Esophagus muscularis mucosa (tissue), 4 donors: Measurements from ENCODE around the gene PRTN3. TPM values are rescaled to one million over a fixed set of nuclear protein-coding genes. Genes with fewer than 3 reads are reported as not detected.
A peak's percentile ranks its signal among the peaks of the same experiment; 100 is the strongest.
"Not testable (repeated sequence)": the region's sequence is repeated elsewhere in the genome, so short reads cannot be mapped to it uniquely, and the experiment has no call there.

ENCODE experiments used
- DNase-seq: peaks from one replicate; pipeline ENCODE4 v3.0.0-alpha.2; 2017; ENCODE audit errors: extremely low spot score
- H3K27ac ChIP-seq, 4 donors: fragments of 200-600 bp; sonication (generic); replicated peaks in 1 of 4; 1 replicate in 3 of 4; 2 replicates in 1 of 4; pipeline ENCODE4 v1.5.1; 2016 to 2019; ENCODE audit warnings: mild to moderate bottlenecking in 1 of 4
- H3K27me3 ChIP-seq, 4 donors: fragments of 200-600 bp; sonication (generic); one replicate each; pipeline versions ENCODE4 v1.5.1 to v1.6.0; 2016 to 2019
- H3K36me3 ChIP-seq, 4 donors: fragments of 200-600 bp; sonication (generic); one replicate each; pipeline ENCODE4 v1.5.1; 2016 to 2019
- H3K4me1 ChIP-seq, 4 donors: fragments of 200-600 bp; sonication (generic); one replicate each; pipeline ENCODE4 v1.5.1; 2016 to 2019
- H3K4me3 ChIP-seq, 4 donors: fragments of 200-600 bp; sonication (generic); 1 replicate in 2 of 4; 2 replicates in 2 of 4; pipeline ENCODE4 v1.5.1; 2016 to 2019; ENCODE audit warnings: mild to moderate bottlenecking in 4 of 4, moderate library complexity in 1 of 4
- H3K9me3 ChIP-seq, 4 donors: fragments of 200-600 bp; sonication (generic); 1 replicate in 3 of 4; 2 replicates in 1 of 4; pipeline ENCODE4 v1.5.1; 2016 to 2019
- CTCF ChIP-seq, 3 experiments: fragments of 200-600 bp in 2 of 3; fragments of 450-650 bp in 1 of 3; sonication (generic) in 2 of 3; IDR thresholded peaks; one replicate each; pipeline ENCODE4 v1.5.1; 2017 to 2019; ENCODE audit warnings: antibody characterized with exemption in 3 of 3, mild to moderate bottlenecking in 2 of 3, moderate library complexity in 1 of 3
- EP300 ChIP-seq: sonication (generic); formaldehyde crosslinking; IDR thresholded peaks from one replicate; pipeline ENCODE4 v1.6.1; 2017; ENCODE audit warnings: antibody characterized with exemption
- POLR2A ChIP-seq: fragments of 450-650 bp; IDR thresholded peaks from one replicate; pipeline ENCODE4 v1.6.1; 2017; ENCODE audit warnings: antibody characterized with exemption, moderate library complexity, mild to moderate bottlenecking, low read depth
- POLR2AphosphoS5 ChIP-seq, 2 donors: sonication (generic); formaldehyde crosslinking; IDR thresholded peaks; one replicate each; pipeline ENCODE4 v1.6.1; 2017; ENCODE audit warnings: antibody characterized with exemption in 2 of 2
- WGBS: methylation state at CpG from one replicate; pipeline ENCODE4 v1.1.5; 2018; 5-methylcytosine and 5-hydroxymethylcytosine counted together
- intact Hi-C: fragments of 100-400 bp; cut with DNase I; formaldehyde crosslinking; loops from one replicate; pipeline ENCODE4 v1.15.1; 2023
- total RNA-seq, 4 donors: library from RNA; depleted of rRNA; stranded (reverse); fragments of >200 nt; gene quantifications; one replicate each; pipeline versions ENCODE4 v1.1.0 to v1.2.1, GENCODE V29; 2016

PRTN3 gene
- total RNA-seq, 4 donors from 2014 or later = 1.2 TPM; not detected in 3

- intact Hi-C loops = no loop called here
- peaks cover 17 to 56% (median 51%) of the 10 kb centered on the region in 4 donors for H3K4me1 ChIP-seq
Observed at GRCh38 chr19:848386-848921, 7.7 kb downstream of the PRTN3 start.

GRCh38 chr19:849195-849594 is 8.4 kb downstream of the PRTN3 start:
- peaks cover 13 to 49% (median 44%) of the 10 kb centered on the region in 4 donors for H3K4me1 ChIP-seq
- DNase-seq, H3K4me3 ChIP-seq, H3K36me3 ChIP-seq, intact Hi-C loops, H3K9me3 ChIP-seq: not testable (repeated sequence)
- H3K27ac ChIP-seq = peak overlapping the region in 2 of 4 donors; percentile 26 to 65
- 74% methylated on average over 6 of the region's 8 CpGs for WGBS
- H3K27me3 ChIP-seq = peaks cover 0 to 72% (median 27%) of the 10 kb centered on the region in 4 donors

More at GRCh38 chr19:848386-848921, 7.7 kb downstream of the PRTN3 start:
- Histone ChIP-seq H3K36me3 (no peaks in the 10 kb centered on the region), H3K9me3 (no peaks in the 10 kb centered on the region), H3K27ac (peak overlapping the region; percentile 27 to 65 (median 40)), H3K4me3 (no peak overlapping the region), H3K27me3 (peaks cover 0 to 74% (median 33%) of the 10 kb centered on the region in 4 donors)
- WGBS = 48% methylated on average over 11 of the region's 12 CpGs
- DNase-seq = no peak
- no peak for TF ChIP-seq POLR2AphosphoS5 (IDR thresholded peaks at IDR 0.05)

- peak; percentile 98 for DNase-seq
- Histone ChIP-seq H3K4me3 (peak overlapping the region; percentile 32 to 36 (median 34)), H3K9me3 (no peaks in the 10 kb centered on the region), H3K27me3 (peaks cover 0 to 69% (median 22%) of the 10 kb centered on the region in 4 donors), H3K36me3 (no peaks in the 10 kb centered on the region), H3K27ac (peak overlapping the region; percentile 76 to 86 (median 80)), H3K4me1 (peaks cover 13 to 45% (median 44%) of the 10 kb centered on the region in 4 donors)
- intact Hi-C loops = no loop called here
- WGBS = 39% methylated on average over 12 of the region's 28 CpGs
- TF ChIP-seq POLR2AphosphoS5 (IDR thresholded peaks at IDR 0.05) (peak; percentile 86 to 90), EP300 (peak; percentile 85), CTCF (IDR thresholded peaks at IDR 0.05) (no peak), POLR2A (no peak)
Observed at GRCh38 chr19:850221-850978, 9.6 kb downstream of the PRTN3 start.

- 20% methylated on average over 6 of the region's 13 CpGs for WGBS
- Histone ChIP-seq H3K36me3 (no peaks in the 10 kb centered on the region), H3K9me3 (no peaks in the 10 kb centered on the region), H3K27ac (peak overlapping the region; percentile 76 to 86 (median 80)), H3K4me3 (peak overlapping the region; percentile 32 to 36 (median 34)), H3K27me3 (peaks cover 0 to 69% (median 18%) of the 10 kb centered on the region in 4 donors), H3K4me1 (peaks cover 13 to 45% (median 44%) of the 10 kb centered on the region in 4 donors)
- TF ChIP-seq EP300 (no peak), CTCF (IDR thresholded peaks at IDR 0.05) (no peak), POLR2AphosphoS5 (IDR thresholded peaks at IDR 0.05) (no peak), POLR2A (no peak)
- intact Hi-C loops = no loop called here
- no peak for DNase-seq
Observed at GRCh38 chr19:850979-851335, 10.2 kb downstream of the PRTN3 start.

- TF ChIP-seq POLR2AphosphoS5 (IDR thresholded peaks at IDR 0.05) (no peak), POLR2A (no peak), CTCF (IDR thresholded peaks at IDR 0.05) (no peak), EP300 (no peak)
- no peaks in the 10 kb centered on the region for H3K9me3 ChIP-seq
- H3K4me3 ChIP-seq = peak within 1 kb of the TSS in 3 of 4 donors; percentile 33 to 36 (median 36)
- no peaks in the 10 kb centered on the region for H3K36me3 ChIP-seq
- peaks cover 13 to 44% (median 43%) of the 10 kb centered on the region in 4 donors for H3K4me1 ChIP-seq
- peak within 1 kb of the TSS; percentile 76 to 86 (median 80) for H3K27ac ChIP-seq
- peaks cover 0 to 66% (median 12%) of the 10 kb centered on the region in 4 donors for H3K27me3 ChIP-seq
- DNase-seq = no peak
- 47% methylated on average over 44 of the region's 55 CpGs for WGBS
- intact Hi-C loops = no loop called here
Observed at GRCh38 chr19:852136-853013, 11.6 kb downstream of the PRTN3 start, which contains the start of gene ELANE. Gene ELANE (plus strand): TSS chr19:852303. CDS start chr19:852329, 26 bp downstream.
